CD4-positive, CD25-positive, alpha-beta regulatory T cell (primary cell): Measurements from ENCODE around the gene GLB1L2. TPM values are rescaled to one million over a fixed set of nuclear protein-coding genes. Genes with fewer than 3 reads are reported as not detected.
"Not testable (repeated sequence)": the region's sequence is repeated elsewhere in the genome, so short reads cannot be mapped to it uniquely, and the experiment has no call there.

Source experiments
- ATAC-seq, 2 donors: fragments of 150-1000 bp; cut with Tn5 transposase; one replicate each; pipeline ENCODE4 v1.10.0; 2021; ENCODE audit warnings: low read depth in 2 of 2, moderate number of reproducible peaks in 2 of 2, moderate library complexity in 1 of 2
- DNase-seq, 3 donors: peaks; one replicate each; pipeline versions ENCODE4 v3.0.0 to v3.0.0-alpha.2; 2012 to 2022; ENCODE audit warnings: mixed read lengths in 1 of 3
- H3K27ac ChIP-seq: one replicate; pipeline ENCODE4 v1.7.0; 2013; ENCODE audit warnings: mild to moderate bottlenecking, low read length; ENCODE audit not compliant: insufficient read depth, poor library complexity, severe bottlenecking
- H3K27me3 ChIP-seq: one replicate; pipeline ENCODE4 v1.7.0; 2013; ENCODE audit warnings: low read length; ENCODE audit not compliant: control insufficient read depth, insufficient read depth
- H3K36me3 ChIP-seq: one replicate; pipeline ENCODE4 v1.7.0; 2013; ENCODE audit warnings: mild to moderate bottlenecking, low read length, moderate library complexity; ENCODE audit not compliant: control insufficient read depth, insufficient read depth
- H3K4me1 ChIP-seq: 2 replicates; pipeline ENCODE4 v1.7.0; 2013; ENCODE audit warnings: mild to moderate bottlenecking, low read length; ENCODE audit not compliant: insufficient read depth, control insufficient read depth, poor library complexity, severe bottlenecking
- H3K4me3 ChIP-seq: one replicate; pipeline ENCODE4 v1.7.0; 2013; ENCODE audit warnings: low read depth, mild to moderate bottlenecking, low read length, moderate library complexity
- H3K9me3 ChIP-seq, 2 experiments: 1 replicate in 1 of 2; 2 replicates in 1 of 2; pipeline ENCODE4 v1.7.0; 2013; ENCODE audit warnings: low read length in 2 of 2, mild to moderate bottlenecking in 1 of 2, moderate library complexity in 1 of 2; ENCODE audit not compliant: control insufficient read depth in 2 of 2
- H3K27ac Mint-ChIP-seq, 3 donors: one replicate each; pipeline ENCODE4 v1.8.0; 2020 to 2022; ENCODE audit warnings: mild to moderate bottlenecking in 3 of 3, mixed read lengths in 3 of 3, moderate library complexity in 2 of 3
- H3K27me3 Mint-ChIP-seq: one replicate; pipeline ENCODE4 v1.8.0; 2022; ENCODE audit warnings: mild to moderate bottlenecking, mixed read lengths
- H3K36me3 Mint-ChIP-seq: one replicate; pipeline ENCODE4 v1.8.0; 2020; ENCODE audit warnings: mixed read lengths
- H3K4me1 Mint-ChIP-seq, 4 donors: one replicate each; pipeline ENCODE4 v1.8.0; 2020 to 2022; ENCODE audit warnings: mixed read lengths in 4 of 4, mild to moderate bottlenecking in 1 of 4
- H3K4me3 Mint-ChIP-seq, 4 donors: one replicate each; pipeline ENCODE4 v1.8.0; 2020 to 2022; ENCODE audit warnings: mild to moderate bottlenecking in 4 of 4, mixed read lengths in 4 of 4, moderate library complexity in 3 of 4
- H3K9me3 Mint-ChIP-seq, 7 donors: one replicate each; pipeline ENCODE4 v1.8.0; 2020 to 2022; ENCODE audit warnings: mixed read lengths in 7 of 7, mild to moderate bottlenecking in 3 of 7, moderate library complexity in 2 of 7
- polyA plus RNA-seq, 4 donors: library from polyadenylated mRNA; unstranded; fragments of 300-500 nt; fragmentation: Illumina TruSeq; gene quantifications; one replicate each; pipeline ENCODE4 v1.2.3, GENCODE V29; 2021
- total RNA-seq: library from RNA; stranded (reverse); gene quantifications from one replicate; pipeline ENCODE4 v1.2.3, GENCODE V29; 2022

The GLB1L2 gene
- total and polyA plus RNA-seq, 5 donors from 2014 or later, result 0.11 to 0.79 (median 0.54) TPM; not detected in 1

DNA sequence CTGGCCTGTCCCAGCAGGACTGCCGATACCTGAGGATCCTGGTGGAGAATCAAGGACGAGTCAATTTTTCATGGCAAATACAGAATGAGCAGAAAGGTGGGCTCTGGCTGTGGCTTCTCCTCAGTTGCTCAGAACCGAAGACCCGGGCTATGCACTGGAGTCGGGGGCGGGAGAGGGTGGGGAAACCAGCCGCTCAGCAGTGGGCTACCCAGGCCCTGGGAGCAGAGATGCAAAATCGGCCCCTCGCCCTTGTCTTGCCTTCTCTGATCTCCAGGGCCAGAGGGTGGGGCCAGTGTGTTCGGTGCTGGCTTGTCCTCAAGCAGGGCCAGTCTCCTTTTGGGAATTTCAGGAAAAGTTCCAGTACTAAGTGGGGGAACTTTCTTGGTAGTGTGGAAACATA, 18.4 kb upstream of the GLB1L2 start:
- ATAC-seq (no peak), DNase-seq (no peak)
- H3K36me3 ChIP-seq, result no peaks in the 10 kb centered on the region
- H3K27ac Mint-ChIP-seq, result no peak overlapping the region
- H3K27me3 ChIP-seq, result no peaks in the 10 kb centered on the region
- no peaks in the 10 kb centered on the region for H3K4me1 ChIP-seq
- peaks cover 3 to 16% (median 7%) of the 10 kb centered on the region in 7 donors for H3K9me3 Mint-ChIP-seq
- H3K4me3 ChIP-seq, result no peak overlapping the region
- H3K27ac ChIP-seq, result no peak overlapping the region
- H3K4me1 Mint-ChIP-seq, result no peaks in the 10 kb centered on the region
- no peak overlapping the region for H3K4me3 Mint-ChIP-seq
- H3K9me3 ChIP-seq, result peaks cover 17 to 18% of the 10 kb centered on the region in 2 experiments
- H3K27me3 Mint-ChIP-seq, result peaks cover 12% of the 10 kb centered on the region
- no peaks in the 10 kb centered on the region for H3K36me3 Mint-ChIP-seq

DNA sequence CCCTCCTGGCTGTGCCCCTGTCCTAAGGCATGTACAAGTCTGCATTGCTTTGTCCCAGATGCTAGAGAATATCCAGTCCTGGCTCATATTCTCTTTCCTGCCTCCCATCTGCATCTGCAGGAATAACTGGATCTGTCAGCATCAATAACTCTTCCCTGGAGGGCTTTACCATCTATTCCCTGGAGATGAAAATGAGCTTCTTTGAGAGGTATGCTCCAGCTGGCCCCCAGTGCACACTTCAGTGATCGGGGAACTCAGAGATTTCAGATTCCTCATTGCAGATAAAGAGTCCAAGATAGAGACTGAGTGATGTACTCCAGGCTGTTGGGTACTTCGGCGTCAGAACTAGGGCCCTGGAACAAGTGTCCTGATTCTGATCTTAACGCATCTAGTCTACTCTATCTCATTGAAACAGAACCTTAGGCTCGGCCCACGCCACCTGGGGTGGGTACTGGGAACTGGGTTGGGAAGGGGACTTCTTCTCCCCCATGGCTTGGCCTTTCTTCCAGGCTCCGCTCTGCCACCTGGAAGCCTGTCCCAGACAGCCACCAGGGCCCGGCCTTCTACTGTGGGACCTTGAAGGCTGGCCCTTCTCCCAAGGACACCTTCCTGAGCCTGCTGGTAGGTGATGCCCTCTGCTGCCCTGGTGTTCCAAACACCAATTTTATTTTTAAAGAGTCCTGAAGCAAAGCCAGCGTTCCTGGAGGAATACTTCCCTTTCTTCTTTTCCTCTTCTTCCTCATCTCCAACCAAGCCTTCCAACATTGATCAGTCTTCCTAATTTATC, 17.8 kb upstream of the GLB1L2 start:
- no peak for DNase-seq
- ATAC-seq, result no peak
- Mint-ChIP-seq H3K27me3 (peaks cover 15% of the 10 kb centered on the region), H3K9me3 (peaks cover 3 to 20% (median 7%) of the 10 kb centered on the region in 7 donors), H3K4me1 (no peaks in the 10 kb centered on the region), H3K36me3 (no peaks in the 10 kb centered on the region), H3K27ac (no peak overlapping the region), H3K4me3 (no peak overlapping the region)
- H3K9me3 ChIP-seq, result peaks cover 17 to 23% of the 10 kb centered on the region in 2 experiments
- H3K4me3 ChIP-seq, result no peak overlapping the region
- no peaks in the 10 kb centered on the region for H3K27me3 ChIP-seq
- H3K4me1 ChIP-seq, result no peaks in the 10 kb centered on the region
- no peak overlapping the region for H3K27ac ChIP-seq
- H3K36me3 ChIP-seq, result no peaks in the 10 kb centered on the region

DNA sequence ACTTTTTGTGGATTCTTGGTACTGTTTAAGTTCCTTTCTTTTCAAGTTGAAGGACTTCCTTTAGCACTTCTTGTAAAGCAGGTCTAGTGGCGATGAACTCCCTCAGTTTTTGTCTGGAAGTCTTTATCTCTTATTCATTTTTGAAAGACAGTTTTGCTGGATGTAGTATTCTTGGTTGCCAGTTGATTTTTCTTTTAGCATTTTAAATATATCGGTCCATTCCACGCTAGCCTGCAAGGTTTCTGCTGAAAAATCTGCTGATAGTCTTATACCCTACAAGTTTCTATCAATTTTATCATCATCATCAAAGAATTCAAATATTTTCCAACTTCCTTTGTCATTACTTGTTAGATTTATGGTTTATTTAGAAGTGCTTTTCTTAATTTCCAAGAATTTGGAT, 14.7 kb upstream of the GLB1L2 start:
- H3K4me1 ChIP-seq, result no peaks in the 10 kb centered on the region
- peaks cover 3% of the 10 kb centered on the region for H3K27me3 ChIP-seq
- Mint-ChIP-seq H3K27ac (no peak overlapping the region), H3K27me3 (peaks cover 17% of the 10 kb centered on the region), H3K9me3 (peaks cover 6 to 41% (median 12%) of the 10 kb centered on the region in 7 donors), H3K4me1 (no peaks in the 10 kb centered on the region), H3K36me3 (no peaks in the 10 kb centered on the region), H3K4me3 (no peak overlapping the region)
- H3K36me3 ChIP-seq, result no peaks in the 10 kb centered on the region
- no peak overlapping the region for H3K27ac ChIP-seq
- ATAC-seq (no peak), DNase-seq (no peak)
- H3K4me3 ChIP-seq, result no peak overlapping the region
- peaks cover 26 to 38% of the 10 kb centered on the region in 2 experiments for H3K9me3 ChIP-seq

DNA sequence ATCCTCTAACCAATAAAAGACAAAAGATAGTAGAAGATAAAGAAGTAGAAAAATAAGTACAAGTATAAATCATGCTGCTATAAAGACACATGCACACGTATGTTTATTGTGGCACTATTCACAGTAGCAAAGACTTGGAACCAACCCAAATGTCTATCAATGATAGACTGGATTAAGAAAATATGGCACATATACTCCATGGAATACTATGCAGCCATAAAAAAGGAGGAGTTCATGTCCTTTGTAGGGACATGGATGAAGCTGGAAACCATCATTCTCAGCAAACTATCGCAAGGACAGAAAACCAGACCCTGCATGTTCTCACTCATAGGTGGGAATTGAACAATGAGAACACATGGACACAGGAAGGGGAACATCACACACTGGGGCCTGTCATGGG, 10.4 kb upstream of the GLB1L2 start:
- not testable (repeated sequence) for H3K27ac ChIP-seq, H3K4me1 ChIP-seq, H3K27ac Mint-ChIP-seq, H3K4me3 Mint-ChIP-seq, H3K27me3 ChIP-seq, H3K4me3 ChIP-seq, DNase-seq, ATAC-seq, H3K36me3 Mint-ChIP-seq, H3K4me1 Mint-ChIP-seq, H3K36me3 ChIP-seq
- H3K9me3 Mint-ChIP-seq, result peaks cover 6 to 45% (median 12%) of the 10 kb centered on the region in 7 donors
- peaks cover 17% of the 10 kb centered on the region for H3K27me3 Mint-ChIP-seq
- H3K9me3 ChIP-seq, result peaks cover 26 to 37% of the 10 kb centered on the region in 2 experiments

DNA sequence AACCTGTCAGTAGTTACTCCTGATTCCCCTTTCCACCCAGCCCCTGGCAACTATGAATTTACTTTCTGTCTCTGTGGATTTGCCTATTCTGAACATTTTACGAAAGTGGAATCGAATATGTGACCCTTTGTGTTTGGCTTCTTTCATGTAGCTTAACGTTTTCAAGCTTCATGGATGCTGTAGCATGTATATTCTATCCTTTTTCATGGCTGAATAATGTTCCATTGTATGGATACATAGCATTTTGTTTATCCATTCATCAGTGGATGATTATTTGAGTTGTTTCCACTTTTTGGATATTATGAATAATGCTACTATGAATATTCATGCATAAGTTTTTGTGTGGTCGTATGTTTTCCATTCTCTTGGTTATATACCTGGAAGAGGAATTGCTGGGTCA, 9.2 kb upstream of the GLB1L2 start:
- ATAC-seq, result no peak
- no peak overlapping the region for H3K4me3 Mint-ChIP-seq

DNA sequence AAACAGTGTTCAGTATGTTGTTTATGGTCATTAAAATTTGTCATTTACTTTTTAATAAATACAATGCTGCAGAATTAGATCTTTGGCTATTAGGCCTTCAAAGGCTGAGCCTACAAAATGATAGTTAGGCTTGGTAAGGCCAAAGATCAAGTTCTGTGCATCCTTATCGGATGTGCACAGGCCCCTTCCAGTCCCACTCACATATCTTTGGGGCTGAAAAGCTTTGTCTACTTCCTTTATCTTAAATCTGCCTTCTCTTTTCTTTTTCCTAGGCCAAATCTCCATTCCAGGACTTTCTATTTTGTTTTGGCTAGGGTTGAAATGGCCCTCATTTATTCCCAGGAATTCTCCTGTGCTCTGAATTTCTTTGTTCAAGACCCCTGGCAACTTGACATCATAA, 3.4 kb upstream of the GLB1L2 start:
- Mint-ChIP-seq H3K9me3 (peaks cover 0 to 2% (median 0%) of the 10 kb centered on the region in 7 donors), H3K4me1 (peaks cover 0 to 14% (median 5%) of the 10 kb centered on the region in 4 donors), H3K27me3 (peaks cover 30% of the 10 kb centered on the region), H3K27ac (no peak overlapping the region), H3K4me3 (no peak overlapping the region), H3K36me3 (no peaks in the 10 kb centered on the region)
- no peak for DNase-seq
- Histone ChIP-seq H3K27me3 (peaks cover 14% of the 10 kb centered on the region), H3K27ac (no peak overlapping the region), H3K4me3 (no peak overlapping the region), H3K9me3 (no peaks in the 10 kb centered on the region), H3K36me3 (no peaks in the 10 kb centered on the region), H3K4me1 (peaks cover 17% of the 10 kb centered on the region)
- no peak for ATAC-seq

More for the DNA sequence above, 9.2 kb upstream of the GLB1L2 start:
- Histone ChIP-seq H3K36me3 (no peaks in the 10 kb centered on the region), H3K27me3 (peaks cover 9% of the 10 kb centered on the region), H3K9me3 (peaks cover 16 to 25% of the 10 kb centered on the region in 2 experiments), H3K27ac (no peak overlapping the region), H3K4me3 (no peak overlapping the region), H3K4me1 (no peaks in the 10 kb centered on the region)
- DNase-seq, result no peak
- H3K36me3 Mint-ChIP-seq, result no peaks in the 10 kb centered on the region
- peaks cover 5 to 34% (median 9%) of the 10 kb centered on the region in 7 donors for H3K9me3 Mint-ChIP-seq
- peaks cover 23% of the 10 kb centered on the region for H3K27me3 Mint-ChIP-seq
- no peak overlapping the region for H3K27ac Mint-ChIP-seq
- no peaks in the 10 kb centered on the region for H3K4me1 Mint-ChIP-seq

DNA sequence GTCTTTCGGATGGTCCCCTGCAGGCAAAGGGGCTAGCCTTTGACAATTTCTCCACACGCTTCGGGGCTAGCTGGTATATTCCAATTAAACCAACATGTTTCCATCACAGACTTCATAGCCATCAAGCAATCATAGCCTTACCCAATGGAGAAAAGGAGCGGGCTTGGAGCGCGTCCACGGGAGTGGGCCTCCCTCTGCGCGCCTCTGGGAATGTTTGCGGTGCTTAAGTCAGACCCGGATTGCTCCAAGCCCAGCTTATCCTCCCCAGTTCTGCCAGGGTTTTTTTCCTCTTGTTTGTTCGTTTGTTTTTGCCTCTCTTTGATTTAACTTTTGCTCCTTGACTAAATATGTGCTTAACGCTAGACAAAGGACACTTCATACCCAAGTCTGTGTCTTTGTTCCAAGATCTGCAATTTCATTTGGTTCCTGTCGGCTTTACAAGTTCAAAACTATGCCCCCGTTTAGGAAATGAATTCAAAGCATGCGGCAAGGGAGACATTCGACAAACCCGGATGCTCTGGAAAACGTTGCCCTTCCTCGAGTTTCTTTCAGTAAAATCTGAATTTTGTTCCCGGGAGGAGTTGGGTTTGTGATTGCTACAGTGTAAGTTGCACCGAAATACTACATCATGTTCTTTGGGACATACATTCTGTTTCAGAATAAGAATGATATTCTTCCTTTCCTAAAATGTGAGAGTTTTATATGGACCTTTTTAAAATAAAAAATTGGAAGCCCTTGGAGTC, 1.0 kb upstream of the GLB1L2 start:
- Mint-ChIP-seq H3K27ac (no peak overlapping the region), H3K4me1 (peaks cover 0 to 14% (median 5%) of the 10 kb centered on the region in 4 donors), H3K4me3 (peak overlapping the region; percentile 5 to 90 (median 88)), H3K9me3 (peaks cover 0 to 2% (median 0%) of the 10 kb centered on the region in 7 donors), H3K27me3 (peaks cover 38% of the 10 kb centered on the region), H3K36me3 (no peaks in the 10 kb centered on the region)
- peak overlapping the region; percentile 73 for H3K4me3 ChIP-seq
- DNase-seq (no peak), ATAC-seq (no peak)
- peaks cover 17% of the 10 kb centered on the region for H3K4me1 ChIP-seq
- H3K36me3 ChIP-seq, result no peaks in the 10 kb centered on the region
- H3K27me3 ChIP-seq, result peaks cover 14% of the 10 kb centered on the region
- no peaks in the 10 kb centered on the region for H3K9me3 ChIP-seq
- no peak overlapping the region for H3K27ac ChIP-seq
